NCI-H526 treated with DMSO at 0.1 percent for 48 hours (cell line): ENCODE measurements around the gene SLC12A4.
"Not testable (repeated sequence)": the region's sequence is repeated elsewhere in the genome, so short reads cannot be mapped to it uniquely, and the experiment has no call there.

Experiments
- DNase-seq: peaks from one replicate; lab custom pipeline; 2025; lab: John Stamatoyannopoulos, UW

SLC12A4 gene

DNA sequence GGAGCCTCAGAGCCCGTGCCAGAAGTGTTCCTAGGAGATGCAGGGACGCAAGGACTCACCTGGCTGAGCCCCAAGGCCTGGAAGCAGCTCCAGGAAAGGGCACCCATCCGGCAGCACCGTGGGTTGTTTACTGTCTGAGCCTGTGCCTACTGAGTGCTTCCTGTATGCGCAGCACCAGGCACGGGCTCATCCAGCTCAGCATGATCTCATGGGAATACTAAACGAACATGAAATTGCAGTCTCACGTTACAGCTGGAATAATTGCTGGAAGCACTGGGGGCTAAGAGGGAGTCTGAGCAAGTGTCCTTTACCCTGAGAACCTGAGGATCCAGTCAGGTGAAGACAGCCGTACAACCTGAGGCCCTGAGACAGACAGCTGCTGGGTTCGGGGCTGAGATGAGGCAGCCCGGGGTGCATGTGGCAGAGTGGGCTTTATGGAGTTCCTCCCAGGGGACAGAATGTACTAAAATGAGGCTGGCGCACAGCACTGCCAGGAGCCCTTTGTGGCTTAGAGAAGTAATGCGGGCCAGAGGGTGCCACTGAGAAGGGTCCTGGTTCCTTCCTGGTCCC is 42.2 kb downstream of the SLC12A4 start:
- DNase-seq, result peak; percentile 81

DNA sequence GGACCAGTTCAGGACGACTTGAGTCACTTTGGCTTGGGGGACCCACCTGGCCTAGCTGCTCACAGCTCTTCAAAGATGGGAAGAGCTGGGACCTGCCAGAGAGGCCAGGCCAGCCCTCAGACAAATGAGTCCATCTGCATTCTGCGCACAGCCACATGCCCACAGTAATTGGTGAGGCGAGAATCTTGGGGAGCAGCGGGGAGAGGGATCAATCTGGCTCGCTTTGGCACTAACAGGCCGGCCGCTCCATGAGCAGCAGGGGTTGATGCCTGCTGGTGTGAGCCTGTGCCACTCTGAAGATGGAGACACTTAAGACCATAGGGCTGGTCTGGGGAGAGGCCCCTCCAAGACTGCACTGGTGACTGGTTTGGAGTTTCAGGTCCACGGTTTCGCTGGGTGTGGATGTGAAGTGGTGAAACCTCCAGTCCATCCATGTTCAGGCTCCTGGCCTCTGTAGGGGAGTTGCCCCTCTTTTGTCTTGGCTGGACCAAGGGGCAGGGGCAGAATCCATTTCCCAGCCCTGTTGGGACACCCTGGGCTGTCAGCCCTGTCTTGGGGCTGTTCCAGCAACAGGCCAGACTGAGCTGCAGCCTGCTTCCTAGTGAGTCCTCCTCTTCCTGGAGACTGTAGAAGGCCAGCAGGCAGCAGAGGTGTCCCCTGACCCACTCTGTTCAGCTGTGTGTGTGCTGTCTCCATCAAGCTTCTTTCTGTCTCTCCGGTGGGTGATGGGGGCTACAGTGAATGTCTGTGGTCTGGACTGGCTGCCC is 44.1 kb downstream of the SLC12A4 start:
- DNase-seq, result no peak

DNA sequence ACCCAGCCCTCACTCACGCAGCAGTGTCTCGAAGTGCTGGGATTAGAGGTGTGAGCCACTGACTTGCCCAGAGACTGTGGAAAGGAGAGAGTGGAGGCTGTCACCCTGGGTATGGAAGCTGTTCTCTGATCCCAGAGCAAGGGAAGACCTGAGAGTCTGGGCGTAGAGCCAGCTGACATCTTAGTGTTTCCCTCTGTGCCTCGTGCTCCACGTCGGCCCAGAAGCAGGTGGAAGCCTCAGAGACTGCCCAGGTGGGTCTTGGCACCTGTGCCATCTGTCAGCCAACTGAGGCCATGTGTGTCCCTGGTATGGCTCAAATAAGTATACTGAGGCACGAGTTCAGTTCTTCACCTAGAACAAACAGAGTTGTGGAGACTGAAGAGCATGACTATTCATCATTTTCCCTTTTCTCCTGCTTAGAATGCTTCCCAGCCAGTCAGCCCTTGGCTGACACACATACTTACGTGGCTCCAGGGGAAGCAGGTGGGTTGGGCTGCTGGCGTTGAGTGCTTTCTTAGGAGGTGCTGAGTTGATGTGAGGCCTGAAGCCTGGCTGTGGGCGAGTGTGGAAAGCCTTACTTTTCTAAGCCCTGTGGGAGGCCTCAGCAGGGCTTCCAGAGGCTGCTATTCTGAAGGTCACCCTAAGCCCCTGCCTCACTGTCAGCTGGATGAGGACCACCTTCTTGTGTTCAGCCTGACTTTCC is 44.9 kb downstream of the SLC12A4 start:
- no peak for DNase-seq

DNA sequence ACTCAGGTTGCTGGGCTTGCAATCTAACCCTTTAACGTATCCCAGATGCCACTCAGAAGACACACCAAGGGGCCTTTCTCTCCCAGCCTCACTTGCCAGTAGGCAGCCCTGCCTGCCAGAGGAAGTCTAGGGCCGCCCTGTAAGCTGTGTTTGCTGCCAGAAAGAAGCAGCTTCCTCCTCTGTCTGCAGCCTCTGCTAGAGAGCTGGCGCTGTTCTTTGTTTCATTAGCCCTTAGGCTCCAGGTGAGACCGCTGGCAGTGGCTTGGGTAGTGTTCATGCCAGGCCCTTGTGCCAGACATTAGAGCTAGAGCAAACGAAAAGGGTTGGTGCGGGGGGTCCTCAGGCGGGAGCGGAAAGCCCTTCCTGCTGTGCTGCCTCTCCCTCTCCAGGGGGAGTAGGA is 45.7 kb downstream of the SLC12A4 start:
- no peak for DNase-seq

DNA sequence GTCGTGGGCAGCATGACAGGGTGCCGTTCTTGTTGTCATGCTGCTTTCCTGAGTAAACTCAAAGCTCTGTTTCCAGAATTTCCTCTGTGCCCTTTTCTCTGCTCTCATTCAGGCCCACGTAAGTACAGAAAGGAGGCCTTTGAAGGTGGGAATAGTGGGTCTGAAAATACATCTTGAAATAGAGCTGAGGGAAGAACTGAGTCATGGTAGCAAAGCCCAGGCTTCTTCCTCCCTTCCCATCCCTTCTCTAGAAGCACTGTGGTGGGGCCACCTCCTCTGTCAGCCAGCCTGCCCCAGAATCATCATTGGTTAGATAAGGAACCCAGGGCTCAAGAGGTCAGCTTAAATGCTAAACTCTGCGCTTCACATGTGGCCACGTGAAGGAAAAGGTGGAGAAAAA is 46.2 kb downstream of the SLC12A4 start:
- DNase-seq, result no peak

DNA sequence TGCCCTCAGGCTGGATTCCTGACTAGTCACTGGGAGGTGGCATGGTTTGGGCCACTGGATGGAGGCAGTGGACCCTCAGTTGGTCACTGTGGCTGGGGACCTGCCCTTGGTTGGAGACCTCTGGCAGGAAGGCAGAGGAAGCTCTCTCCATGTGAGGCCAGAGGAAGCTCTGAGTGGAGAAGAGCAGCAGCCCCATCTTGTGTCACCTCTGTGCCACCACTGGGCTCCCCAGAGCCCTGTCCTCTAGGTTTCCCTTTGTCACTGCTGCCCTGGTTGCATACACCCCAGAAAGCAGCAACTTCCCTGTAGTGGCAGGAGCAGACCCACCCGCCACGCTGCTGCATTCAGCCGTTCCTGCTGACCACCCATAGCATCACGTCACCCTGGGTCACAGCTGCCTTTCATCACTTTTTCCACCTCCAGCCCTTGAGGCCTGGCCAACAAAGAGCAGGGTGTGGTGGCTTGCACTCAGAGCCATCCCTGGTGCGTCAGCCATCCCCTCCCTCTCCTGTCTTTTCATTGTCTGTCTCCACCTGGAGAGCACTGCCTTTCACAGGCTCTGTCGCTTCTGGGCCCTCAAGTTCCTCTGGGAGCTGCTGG is 48.7 kb downstream of the SLC12A4 start:
- no peak for DNase-seq

DNA sequence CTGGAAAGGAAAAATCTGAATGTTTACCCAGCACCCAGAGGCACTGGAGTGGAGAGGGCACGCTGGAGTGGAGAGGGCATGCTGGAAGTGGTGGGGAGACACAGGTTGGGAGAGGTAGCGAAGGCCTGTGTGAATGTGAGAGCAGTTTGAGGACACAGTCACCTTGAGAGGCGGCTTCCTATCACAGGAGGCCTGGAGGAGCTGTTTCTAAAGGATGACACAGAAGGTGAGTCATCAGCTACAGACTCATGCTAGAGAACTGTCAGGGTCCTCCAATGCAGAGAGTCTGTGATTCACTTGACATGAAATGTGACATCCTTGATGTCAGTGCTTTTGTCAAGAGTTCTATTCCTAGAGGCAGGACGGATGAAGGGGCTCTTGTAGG is 50.6 kb downstream of the SLC12A4 start:
- no peak for DNase-seq

DNA sequence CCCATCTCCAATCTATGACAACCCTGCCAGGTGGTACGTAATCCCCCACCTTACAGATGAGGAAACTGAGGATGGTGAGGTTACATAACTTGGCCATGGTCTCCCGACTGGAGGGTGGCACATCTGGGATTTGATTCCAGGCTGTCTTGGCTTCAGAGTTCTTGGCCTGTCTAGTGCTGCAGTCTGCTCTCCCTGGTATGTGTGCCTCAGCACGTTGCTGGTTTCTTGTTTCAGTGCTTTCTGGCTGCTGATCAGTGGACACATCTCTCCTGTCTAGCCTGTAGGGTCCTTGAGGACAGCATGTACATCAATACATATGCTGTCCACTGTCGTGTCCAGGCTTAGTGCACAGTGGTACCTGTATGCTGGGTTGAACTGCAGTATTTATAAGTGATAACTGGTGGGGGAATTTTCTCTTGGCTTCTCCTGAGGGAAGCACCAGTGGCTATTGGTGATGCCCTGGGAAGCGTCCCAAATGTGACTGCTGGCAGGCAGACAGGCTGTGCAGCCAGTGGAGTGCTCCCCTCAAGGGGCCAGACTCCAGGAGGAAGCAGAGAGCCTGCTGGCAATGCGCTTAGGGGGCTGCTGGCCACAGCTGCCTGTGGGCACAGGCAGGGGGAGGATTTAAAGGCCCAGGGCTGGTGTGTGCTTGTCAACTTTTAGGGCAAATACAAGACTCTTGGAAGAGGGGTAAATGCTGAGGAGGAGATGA is 51.1 kb downstream of the SLC12A4 start:
- DNase-seq, result no peak

DNA sequence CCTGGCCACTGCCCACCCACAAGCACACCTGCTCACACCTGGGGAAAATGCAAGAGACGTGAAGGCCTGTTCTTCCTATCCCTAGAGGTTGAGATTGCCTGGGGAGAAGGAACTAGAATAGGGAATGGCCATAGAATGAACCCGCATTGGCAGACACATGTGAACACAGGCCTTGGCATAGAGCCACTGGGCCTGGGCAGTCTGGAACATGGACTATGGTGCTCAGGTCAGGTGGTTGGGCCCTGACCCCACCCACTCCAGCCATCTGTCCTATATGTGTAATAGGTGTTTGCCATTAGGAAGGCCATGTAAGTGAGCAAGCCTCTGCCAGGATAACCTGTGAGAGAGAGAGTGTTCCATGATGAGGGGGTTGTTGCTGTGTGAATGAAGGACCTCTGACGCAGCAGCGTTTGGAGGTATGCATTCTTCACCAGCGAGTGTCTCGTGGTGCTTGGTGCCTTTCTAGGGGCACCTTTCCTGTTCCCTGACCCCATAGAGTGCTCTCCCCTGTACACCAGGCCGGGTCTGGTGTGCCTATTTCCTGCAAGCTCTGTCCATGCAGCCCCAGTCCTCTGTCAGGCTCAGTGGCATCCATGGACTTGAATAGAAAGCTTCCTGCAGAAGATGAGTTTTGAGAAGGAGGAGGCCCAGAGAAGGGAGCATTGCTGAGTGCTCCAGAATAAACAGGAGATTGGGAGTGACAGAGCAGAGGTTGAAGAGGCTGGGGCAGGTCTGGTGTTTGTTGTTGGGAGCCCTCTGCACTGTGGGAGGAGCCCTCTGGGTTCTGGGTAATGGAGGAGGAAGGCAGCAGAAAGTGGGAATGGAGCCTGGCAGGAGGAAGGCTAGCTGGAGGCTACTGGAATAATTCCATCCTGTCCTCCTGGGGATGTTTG is 52.4 kb downstream of the SLC12A4 start:
- no peak for DNase-seq

DNA sequence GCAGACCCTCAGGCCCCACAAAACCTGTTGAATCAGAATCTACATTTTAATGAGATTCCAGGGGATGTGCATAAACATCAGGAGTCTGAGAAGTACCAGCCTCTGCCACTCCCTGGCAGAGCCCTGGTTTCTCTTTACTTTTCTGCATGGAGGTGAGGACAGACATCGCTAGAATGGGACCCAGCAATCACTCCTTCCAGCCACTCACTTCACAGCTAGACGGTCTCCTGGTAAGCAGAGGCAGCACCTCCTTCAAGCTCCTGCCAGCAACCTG is 53.0 kb downstream of the SLC12A4 start:
- DNase-seq, result not testable (repeated sequence)

DNA sequence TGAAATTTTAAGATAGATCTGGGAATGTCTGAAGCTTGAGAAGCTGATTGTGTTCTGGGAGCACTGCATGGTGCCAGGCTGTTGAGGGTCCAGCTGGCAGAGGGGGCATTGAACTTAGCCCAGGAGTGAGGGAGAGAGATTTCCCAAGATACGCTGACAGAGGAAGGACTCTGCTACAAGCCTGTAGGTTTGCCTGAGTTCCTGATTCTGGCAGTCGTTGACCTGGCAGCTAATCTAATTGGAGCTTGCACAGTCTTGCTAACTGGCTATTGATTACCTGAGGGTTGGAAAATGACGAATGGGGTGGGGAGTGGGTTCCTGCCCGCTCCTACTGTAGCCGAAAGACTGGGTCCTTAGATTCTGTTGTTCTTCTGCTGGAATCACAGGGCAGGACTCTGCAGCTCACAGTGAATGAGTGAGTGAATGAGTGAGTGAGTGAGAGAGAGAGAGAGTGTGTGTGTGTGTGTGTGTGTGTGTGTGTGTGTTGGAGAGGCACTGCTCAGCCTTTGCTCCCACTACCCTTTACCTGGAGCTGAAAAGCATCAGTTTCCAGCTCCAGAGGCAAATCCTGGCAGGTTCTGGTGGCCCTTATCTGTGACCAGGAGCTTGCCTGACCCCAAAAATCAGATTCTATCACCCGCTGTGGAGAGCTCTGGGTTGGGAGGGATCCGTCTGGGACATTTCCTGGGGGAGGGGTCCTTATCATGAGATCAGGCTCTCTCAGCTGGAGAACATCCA is 53.5 kb downstream of the SLC12A4 start:
- no peak for DNase-seq

DNA sequence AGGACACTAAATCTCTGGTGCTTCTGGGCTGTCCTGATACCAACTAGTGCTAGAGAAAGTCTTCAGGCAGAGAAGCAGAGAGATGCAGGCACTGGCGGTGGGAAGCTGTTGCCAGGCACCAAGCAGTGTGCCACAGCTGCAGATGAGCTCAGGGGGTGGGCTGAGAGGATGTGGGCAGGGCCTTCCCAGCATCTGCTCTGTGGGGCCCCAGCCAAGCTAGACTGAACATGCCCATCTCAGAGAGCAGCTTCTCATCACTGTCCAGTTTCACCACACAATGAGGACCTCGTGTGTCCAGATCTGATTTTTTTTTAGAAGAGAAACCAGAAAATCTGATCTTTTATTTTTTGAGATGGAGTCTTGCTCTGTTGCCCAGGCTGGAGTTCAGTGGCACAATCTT is 58.3 kb downstream of the SLC12A4 start:
- no peak for DNase-seq

DNA sequence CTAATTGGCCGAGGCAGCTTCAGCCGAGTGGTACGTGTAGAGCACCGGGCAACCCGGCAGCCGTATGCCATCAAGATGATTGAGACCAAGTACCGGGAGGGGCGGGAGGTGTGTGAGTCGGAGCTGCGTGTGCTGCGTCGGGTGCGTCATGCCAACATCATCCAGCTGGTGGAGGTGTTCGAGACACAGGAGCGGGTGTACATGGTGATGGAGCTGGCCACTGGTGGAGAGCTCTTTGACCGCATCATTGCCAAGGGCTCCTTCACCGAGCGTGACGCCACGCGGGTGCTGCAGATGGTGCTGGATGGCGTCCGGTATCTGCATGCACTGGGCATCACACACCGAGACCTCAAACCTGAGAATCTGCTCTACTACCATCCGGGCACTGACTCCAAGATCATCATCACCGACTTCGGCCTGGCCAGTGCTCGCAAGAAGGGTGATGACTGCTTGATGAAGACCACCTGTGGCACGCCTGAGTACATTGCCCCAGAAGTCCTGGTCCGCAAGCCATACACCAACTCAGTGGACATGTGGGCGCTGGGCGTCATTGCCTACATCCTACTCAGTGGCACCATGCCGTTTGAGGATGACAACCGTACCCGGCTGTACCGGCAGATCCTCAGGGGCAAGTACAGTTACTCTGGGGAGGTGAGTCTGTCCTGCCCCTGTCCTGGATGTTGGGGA is 59.2 kb downstream of the SLC12A4 start:
- no peak for DNase-seq

DNA sequence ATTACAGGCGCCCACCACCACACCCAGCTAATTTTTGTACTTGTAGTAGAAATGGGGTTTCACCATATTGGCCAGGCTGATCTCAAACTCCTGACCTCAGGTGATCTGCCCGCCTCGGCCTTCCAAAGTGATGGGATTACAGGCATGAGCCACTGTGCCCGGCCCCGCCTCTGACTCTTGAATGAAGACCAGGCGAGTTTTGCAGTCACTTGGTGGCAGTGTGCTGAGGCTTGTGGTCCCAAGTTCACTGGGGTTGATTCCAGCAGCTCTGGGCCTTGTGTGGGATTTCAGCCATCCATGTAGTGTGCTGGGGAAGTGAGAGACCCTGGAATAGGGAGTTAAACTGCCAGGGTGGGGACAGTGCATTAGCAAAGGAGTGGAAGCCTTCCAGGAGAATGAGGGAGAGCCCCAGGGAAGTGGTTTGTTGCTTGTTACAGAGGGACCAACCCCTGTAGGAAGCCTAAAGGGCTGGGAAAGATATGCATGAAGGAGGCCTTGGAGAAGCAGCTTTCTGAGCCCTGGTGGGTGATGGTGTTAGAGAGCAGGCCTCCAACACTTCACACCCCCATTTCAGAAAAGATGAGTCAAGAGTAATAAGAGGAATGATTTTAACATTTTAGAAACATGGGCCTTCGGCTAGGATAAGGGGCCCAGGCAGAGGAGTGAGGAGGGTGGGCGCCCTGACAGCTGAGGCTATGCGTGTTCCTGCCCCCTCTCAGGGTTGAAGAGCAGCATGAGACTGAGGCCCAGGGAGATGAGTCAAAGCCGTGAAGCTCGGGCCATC is 60.8 kb downstream of the SLC12A4 start:
- no peak for DNase-seq

DNA sequence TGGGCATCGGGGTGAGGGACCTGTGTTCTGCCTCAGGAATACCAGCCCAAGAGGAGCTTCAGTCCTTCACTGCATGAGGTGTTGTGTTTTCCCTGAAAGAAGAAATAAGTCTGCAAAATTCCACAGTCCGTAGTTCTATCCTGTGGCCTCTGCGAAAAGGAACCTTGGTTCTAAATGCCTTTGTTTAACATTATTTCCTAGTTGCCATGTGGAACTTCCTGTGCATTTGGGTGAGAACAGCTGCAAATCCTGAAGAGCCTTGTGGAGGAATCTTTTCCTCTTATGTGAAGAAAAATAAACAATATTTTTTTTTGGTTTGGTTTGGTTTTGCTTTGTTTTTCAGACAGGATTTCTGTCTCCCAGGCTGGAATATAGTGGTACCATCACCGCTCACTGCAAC is 65.6 kb downstream of the SLC12A4 start:
- DNase-seq, result no peak

DNA sequence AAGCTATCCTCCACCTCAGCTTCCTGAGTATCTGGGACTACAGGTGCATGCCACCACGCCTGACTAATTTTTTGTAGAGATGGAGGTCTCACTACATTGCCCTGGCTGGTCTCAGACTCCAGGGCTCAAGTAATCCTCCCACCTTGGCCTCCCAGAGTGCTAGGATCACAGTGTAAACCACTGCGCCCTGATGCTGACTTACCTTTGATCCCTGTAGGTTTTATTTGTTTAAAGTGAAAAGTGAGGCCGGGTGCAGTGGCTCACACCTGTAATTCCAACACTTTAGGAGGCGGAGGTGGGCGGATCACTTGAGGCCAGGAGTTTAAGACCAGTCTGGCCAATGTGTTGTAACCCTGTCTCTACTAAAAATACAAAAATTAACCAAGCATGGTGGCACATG is 66.7 kb downstream of the SLC12A4 start:
- DNase-seq, result no peak

DNA sequence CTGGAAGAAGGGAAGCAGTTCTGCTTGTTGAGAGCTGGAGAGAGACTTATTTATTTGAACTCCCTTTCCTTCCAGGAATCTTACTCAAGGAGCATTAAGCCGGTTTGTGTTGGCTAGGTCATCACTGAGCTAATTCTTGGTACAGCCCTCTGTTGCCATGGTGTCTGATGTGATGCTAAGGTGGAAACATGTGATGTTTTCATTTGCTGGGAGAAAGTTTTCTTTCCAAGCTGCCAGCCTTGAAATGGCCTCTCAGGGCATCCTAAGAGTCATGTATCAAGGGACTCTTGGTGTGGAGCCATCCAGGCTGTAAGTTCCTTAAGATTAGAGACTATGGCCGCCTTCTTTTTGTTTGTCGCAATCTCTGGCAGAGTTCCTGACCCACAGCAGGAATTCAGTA is 71.2 kb downstream of the SLC12A4 start:
- no peak for DNase-seq

DNA sequence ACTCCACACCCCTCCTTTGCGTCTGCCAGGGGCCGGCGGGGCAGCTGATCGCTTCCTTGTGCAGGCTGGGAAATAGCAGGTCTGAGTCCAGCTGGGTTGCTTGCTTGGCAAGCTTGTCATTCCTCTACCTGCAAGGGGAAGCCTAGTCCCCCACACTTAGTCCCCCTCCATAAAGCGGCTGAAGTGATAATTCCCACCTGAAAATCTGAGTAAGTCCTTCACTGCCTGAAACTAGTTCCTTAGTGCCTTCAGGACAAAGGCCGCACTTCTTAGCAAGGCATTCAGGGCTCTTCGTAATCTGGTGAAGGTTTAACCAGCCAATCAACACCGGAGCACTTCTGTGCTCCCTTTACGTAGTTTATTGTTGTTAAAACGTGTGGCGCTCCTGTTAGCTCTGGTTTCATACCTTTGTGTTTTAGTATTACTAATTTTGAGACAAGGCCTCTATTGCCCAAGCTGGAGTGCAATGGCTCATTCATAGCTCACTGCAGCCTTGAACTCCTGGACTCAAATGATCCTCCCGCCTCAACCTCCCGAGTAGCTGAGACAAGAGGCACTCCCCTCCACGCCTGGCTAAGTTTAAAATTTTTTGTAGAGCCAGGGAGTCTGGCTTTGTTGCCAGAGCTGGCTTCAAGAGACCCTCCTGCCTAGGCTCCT is 74.6 kb downstream of the SLC12A4 start:
- no peak for DNase-seq
